Measurements from ENCODE around the gene ARF3. TPM values are rescaled to one million over a fixed set of nuclear protein-coding genes. Genes with fewer than 3 reads are reported as not detected.

ARF3 gene
- polyA plus RNA-seq, 3 donors, result 56.5 to 88.5 (median 58.4) TPM

- peak in 1 of 3 donors; percentile 49 for DNase-seq
- Histone ChIP-seq H3K36me3 (replicated peaks in 1 of 2; ENCODE audit: control insufficient read depth in 1 of 2, insufficient read depth in 2 of 2, low read length in 2 of 2) (no peaks in the 10 kb centered on the region), H3K9ac (ENCODE audit: insufficient read depth, low read length, poor library complexity, severe bottlenecking) (no peak overlapping the region), H2AFZ (ENCODE audit: insufficient read depth, low read depth, low read length, poor library complexity, severe bottlenecking) (no peak overlapping the region), H4K20me1 (ENCODE audit: insufficient read depth, low read length) (peaks cover 10% of the 10 kb centered on the region), H3K27me3 (ENCODE audit: control insufficient read depth in 2 of 2, insufficient read depth in 2 of 2, low read length in 2 of 2) (peaks cover 55 to 95% of the 10 kb centered on the region in 2 donors), H3K4me3 (replicated peaks in 1 of 3; ENCODE audit: low read depth in 2 of 3, low read length in 3 of 3) (no peak overlapping the region), H3K79me2 (ENCODE audit: insufficient read depth, low read length) (no peaks in the 10 kb centered on the region), H3K9me3 (replicated peaks in 1 of 2; ENCODE audit: control insufficient read depth in 1 of 2, insufficient read depth in 1 of 2, low read length in 2 of 2) (peaks cover 0 to 29% of the 10 kb centered on the region in 2 donors), H3K27ac (ENCODE audit: low read depth in 1 of 2, low read length in 2 of 2) (no peak overlapping the region), H3K4me1 (ENCODE audit: control insufficient read depth in 1 of 2, insufficient read depth in 2 of 2, low read length in 2 of 2) (peaks cover 46 to 57% of the 10 kb centered on the region in 2 donors), H3K4me2 (replicated peaks; ENCODE audit: extremely low read depth, low read length, poor library complexity, severe bottlenecking) (peak overlapping the region; percentile 23)
- Mint-ChIP-seq H3K36me3 (peaks cover 10 to 23% of the 10 kb centered on the region in 2 donors), H3K4me1 (peaks cover 51% of the 10 kb centered on the region), H3K4me3 (peak overlapping the region in 1 of 2 donors; percentile 76), H3K9me3 (peaks cover 0 to 22% (median 16%) of the 10 kb centered on the region in 7 donors), H3K27ac (peak overlapping the region in 3 of 7 donors; percentile 57 to 74 (median 58)), H3K27me3 (ENCODE audit: low read depth in 3 of 3) (peaks cover 89 to 97% (median 90%) of the 10 kb centered on the region in 3 donors)
- 2% methylated on average over 7 of the region's 12 CpGs for WGBS (ENCODE audit: insufficient coverage)
- intact Hi-C loops (cut with micrococcal nuclease), result loop anchor here in 1 of 2 donors (10.0 kb wide), 1 partner anchor 119 kb away; the partner anchor contains the start of gene DDX23
- TF ChIP-seq CTCF (IDR thresholded peaks at IDR 0.05), result no peak
Observed at GRCh38 chr12:48973531-48973930, 16.2 kb upstream of the ARF3 start.

GRCh38 chr12:48972952-48973483 is 15.7 kb upstream of the ARF3 start:
- H3K79me2 ChIP-seq (ENCODE audit: insufficient read depth, low read length), result no peaks in the 10 kb centered on the region
- no peak overlapping the region for H3K27ac Mint-ChIP-seq
- peak overlapping the region; percentile 23 for H3K4me2 ChIP-seq (replicated peaks; ENCODE audit: extremely low read depth, low read length, poor library complexity, severe bottlenecking)
- no peak overlapping the region for H3K9ac ChIP-seq (ENCODE audit: insufficient read depth, low read length, poor library complexity, severe bottlenecking)
- peaks cover 0 to 21% (median 16%) of the 10 kb centered on the region in 7 donors for H3K9me3 Mint-ChIP-seq
- no peak overlapping the region for H3K27ac ChIP-seq (ENCODE audit: low read depth in 1 of 2, low read length in 2 of 2)
- H3K36me3 ChIP-seq (replicated peaks in 1 of 2; ENCODE audit: control insufficient read depth in 1 of 2, insufficient read depth in 2 of 2, low read length in 2 of 2), result no peaks in the 10 kb centered on the region
- no peak for DNase-seq
- peak overlapping the region in 1 of 2 donors; percentile 76 for H3K4me3 Mint-ChIP-seq
- peaks cover 86 to 96% (median 88%) of the 10 kb centered on the region in 3 donors for H3K27me3 Mint-ChIP-seq (ENCODE audit: low read depth in 3 of 3)
- WGBS (ENCODE audit: insufficient coverage), result 0% methylated on average over 1 of the region's 3 CpGs
- no peak for TF ChIP-seq CTCF (IDR thresholded peaks at IDR 0.05)
- peaks cover 51 to 96% of the 10 kb centered on the region in 2 donors for H3K27me3 ChIP-seq (ENCODE audit: control insufficient read depth in 2 of 2, insufficient read depth in 2 of 2, low read length in 2 of 2)
- no peak overlapping the region for H3K4me3 ChIP-seq (replicated peaks in 1 of 3; ENCODE audit: low read depth in 2 of 3, low read length in 3 of 3)
- peaks cover 40 to 52% of the 10 kb centered on the region in 2 donors for H3K4me1 ChIP-seq (ENCODE audit: control insufficient read depth in 1 of 2, insufficient read depth in 2 of 2, low read length in 2 of 2)
- peaks cover 48% of the 10 kb centered on the region for H3K4me1 Mint-ChIP-seq
- no peak overlapping the region for H2AFZ ChIP-seq (ENCODE audit: insufficient read depth, low read depth, low read length, poor library complexity, severe bottlenecking)
- H4K20me1 ChIP-seq (ENCODE audit: insufficient read depth, low read length), result peaks cover 10% of the 10 kb centered on the region
- H3K9me3 ChIP-seq (replicated peaks in 1 of 2; ENCODE audit: control insufficient read depth in 1 of 2, insufficient read depth in 1 of 2, low read length in 2 of 2), result peaks cover 0 to 25% of the 10 kb centered on the region in 2 donors
- intact Hi-C loops (cut with micrococcal nuclease), result loop anchor here in 1 of 2 donors (10.0 kb wide), 1 partner anchor 118 kb away; the partner anchor contains the start of gene DDX23
- H3K36me3 Mint-ChIP-seq, result peaks cover 10 to 23% of the 10 kb centered on the region in 2 donors
